Measurements from ENCODE around the gene LLGL2. TPM values are rescaled to one million over a fixed set of nuclear protein-coding genes. Genes with fewer than 3 reads are reported as not detected.

LLGL2 gene
- total RNA-seq, 4 donors from 2014 or later = 40.0 to 101 (median 67.3) TPM

- 82 to 83% methylated on average over 6 to 8 of the region's 12 CpGs for WGBS, 2 donors
- no peak overlapping the region for H3K27ac ChIP-seq
- no peak overlapping the region for H3K4me3 ChIP-seq
Measured at GRCh38 chr17:75624021-75624420, 98.5 kb downstream of the LLGL2 start.

More at GRCh38 chr17:75624021-75624420, 98.5 kb downstream of the LLGL2 start:
- intact Hi-C loops (cut with DNase I) = no loop called here
- no peaks in the 10 kb centered on the region for H3K9me3 ChIP-seq
- no peak for DNase-seq
- H3K4me1 ChIP-seq = no peaks in the 10 kb centered on the region
- TF ChIP-seq POLR2A (IDR thresholded peaks at IDR 0.05) (no peak), CTCF (IDR thresholded peaks at IDR 0.05) (no peak)
- no peaks in the 10 kb centered on the region for H3K27me3 ChIP-seq
- H3K36me3 ChIP-seq = peaks cover 0 to 86% (median 8%) of the 10 kb centered on the region in 3 donors

Other genes with a start within 250 kb of the LLGL2 start
- 10 to 100 TPM in 2 of 4 donors, 1 to 10 TPM in 2; 9.2 to 15.2 (median 11.2) TPM for gene SLC25A19, start 236.3 kb upstream of the LLGL2 start, total RNA-seq
- 100 to 1,000 TPM in 2 of 4 donors, 10 to 100 TPM in 2; 58.9 to 128 (median 107) TPM for gene GRB2, start 120.0 kb upstream of the LLGL2 start, total RNA-seq
- gene TMEM94, start 69.1 kb upstream of the LLGL2 start, total RNA-seq = 10 to 100 TPM; 19.3 to 56.5 (median 28.3) TPM
- gene CASKIN2, start 10.2 kb upstream of the LLGL2 start, total RNA-seq = 10 to 100 TPM in 3 of 4 donors, 1 to 10 TPM in 1; 9.5 to 12.2 (median 10.4) TPM
- 10 to 100 TPM; 18.3 to 33.2 (median 23.1) TPM for gene TSEN54, start 9.2 kb upstream of the LLGL2 start, total RNA-seq
- 10 to 100 TPM in 2 of 4 donors, 1 to 10 TPM in 2; 6.3 to 60.7 (median 10.4) TPM for gene MYO15B, start 62.1 kb downstream of the LLGL2 start, total RNA-seq
- 10 to 100 TPM in 1 of 4 donors, 1 to 10 TPM in 3; 7.4 to 16.8 (median 8.6) TPM for gene SMIM5, start 107.7 kb downstream of the LLGL2 start, total RNA-seq
- gene RECQL5, start 141.5 kb downstream of the LLGL2 start, total RNA-seq = 10 to 100 TPM; 25.1 to 82.8 (median 34.0) TPM
- gene SAP30BP, start 141.6 kb downstream of the LLGL2 start, total RNA-seq = 10 to 100 TPM; 33.9 to 72.7 (median 44.4) TPM
- gene ITGB4, start 195.8 kb downstream of the LLGL2 start, total RNA-seq = 100 to 1,000 TPM in 1 of 4 donors, 10 to 100 TPM in 3; 60.6 to 115 (median 82.3) TPM
- 10 to 100 TPM; 16.4 to 30.9 (median 20.2) TPM for gene GALK1, start 239.5 kb downstream of the LLGL2 start, total RNA-seq

Measured in esophagus squamous epithelium (tissue), 5 donors.